Trophoblast cell (in vitro differentiated cells and primary cell): ENCODE measurements around the gene SRSF12.

Source experiments
- DNase-seq, 2 donors: peaks; one replicate each; pipeline ENCODE4 v3.0.0-alpha.2; 2016
- H2AFZ ChIP-seq: 2 replicates; pipeline ENCODE4 v1.6.1; 2013; ENCODE audit warnings: low read length, moderate library complexity, mild to moderate bottlenecking; ENCODE audit not compliant: insufficient read depth, poor library complexity
- H2AK5ac ChIP-seq: 2 replicates; pipeline ENCODE4 v1.6.1; 2013; ENCODE audit warnings: mild to moderate bottlenecking, low read length
- H2BK120ac ChIP-seq: 2 replicates; pipeline ENCODE4 v1.6.1; 2013; ENCODE audit warnings: low read length, mild to moderate bottlenecking, moderate library complexity; ENCODE audit not compliant: insufficient read depth, poor library complexity
- H2BK12ac ChIP-seq: 2 replicates; pipeline ENCODE4 v1.6.1; 2013; ENCODE audit warnings: mild to moderate bottlenecking, low read length, moderate library complexity
- H2BK5ac ChIP-seq: 2 replicates; pipeline ENCODE4 v1.6.1; 2013; ENCODE audit warnings: low read length, low read depth, moderate library complexity, mild to moderate bottlenecking; ENCODE audit not compliant: poor library complexity
- H3K14ac ChIP-seq: 2 replicates; pipeline ENCODE4 v1.6.1; 2013; ENCODE audit warnings: mild to moderate bottlenecking, low read length
- H3K18ac ChIP-seq: 2 replicates; pipeline ENCODE4 v1.6.1; 2013; ENCODE audit warnings: mild to moderate bottlenecking, low read length
- H3K23ac ChIP-seq: 2 replicates; pipeline ENCODE4 v1.6.1; 2013; ENCODE audit warnings: low read length
- H3K27ac ChIP-seq: 2 replicates; pipeline ENCODE4 v1.5.1; 2013; ENCODE audit warnings: low read depth, mild to moderate bottlenecking, inconsistent platforms, low read length, moderate library complexity
- H3K27me3 ChIP-seq: 2 replicates; pipeline ENCODE4 v1.6.1; 2013; ENCODE audit warnings: inconsistent platforms, mild to moderate bottlenecking, low read length, moderate library complexity; ENCODE audit not compliant: insufficient read depth
- H3K36me3 ChIP-seq, 2 experiments: 1 replicate in 1 of 2; 2 replicates in 1 of 2; pipeline ENCODE4 v1.6.1; 2013; ENCODE audit warnings: low read length in 2 of 2, mild to moderate bottlenecking in 2 of 2, moderate library complexity in 1 of 2; ENCODE audit not compliant: insufficient read depth in 2 of 2, control insufficient read depth in 1 of 2
- H3K4ac ChIP-seq: 2 replicates; pipeline ENCODE4 v1.6.1; 2013; ENCODE audit warnings: low read depth, mild to moderate bottlenecking, low read length, moderate library complexity
- H3K4me1 ChIP-seq, 2 experiments: 1 replicate in 1 of 2; 2 replicates in 1 of 2; pipeline ENCODE4 v1.6.1; 2013; ENCODE audit warnings: low read length in 2 of 2, mild to moderate bottlenecking in 2 of 2, moderate library complexity in 1 of 2; ENCODE audit not compliant: insufficient read depth in 2 of 2, control insufficient read depth in 1 of 2
- H3K4me2 ChIP-seq: 2 replicates; pipeline ENCODE4 v1.6.1; 2013; ENCODE audit warnings: inconsistent platforms, mild to moderate bottlenecking, low read length, moderate library complexity
- H3K4me3 ChIP-seq: 2 replicates; pipeline ENCODE4 v1.5.1; 2013; ENCODE audit warnings: mild to moderate bottlenecking, low read depth, low read length, inconsistent platforms
- H3K79me1 ChIP-seq: one replicate; pipeline ENCODE4 v1.6.1; 2013; ENCODE audit warnings: low read length
- H3K79me2 ChIP-seq: 2 replicates; pipeline ENCODE4 v1.6.1; 2013; ENCODE audit warnings: low read length, mild to moderate bottlenecking; ENCODE audit not compliant: control insufficient read depth, insufficient read depth, poor library complexity
- H3K9ac ChIP-seq: 2 replicates; pipeline ENCODE4 v1.6.1; 2013; ENCODE audit warnings: mild to moderate bottlenecking, low read length
- H3K9me3 ChIP-seq: 2 replicates; pipeline ENCODE4 v1.6.1; 2013; ENCODE audit warnings: low read depth, mild to moderate bottlenecking, control low read depth, inconsistent platforms, low read length; ENCODE audit not compliant: insufficient read depth
- H4K12ac ChIP-seq: 2 replicates; pipeline ENCODE4 v1.6.1; 2013; ENCODE audit warnings: low read depth, mild to moderate bottlenecking, low read length, moderate library complexity
- H4K8ac ChIP-seq: 2 replicates; pipeline ENCODE4 v1.6.1; 2013; ENCODE audit warnings: low read depth, mild to moderate bottlenecking, low read length, moderate library complexity
- H4K91ac ChIP-seq: one replicate; pipeline ENCODE4 v1.6.1; 2013; ENCODE audit warnings: low read depth, mild to moderate bottlenecking, low read length, moderate library complexity
- WGBS: extraction: QIAGEN DNeasy Blood & Tissue Kit; methylation state at CpG from one replicate; pipeline ENCODE4 v1.1.7; 2013; ENCODE audit warnings: missing lambda C conversion rate; ENCODE audit not compliant: insufficient read length, insufficient coverage; ENCODE audit errors: extremely low coverage; 5-methylcytosine and 5-hydroxymethylcytosine counted together

Gene SRSF12

GRCh38 chr6:89110284-89110683 lies 7.6 kb downstream of the SRSF12 start:
- H3K79me2 ChIP-seq = no peaks in the 10 kb centered on the region
- no peak overlapping the region for H3K18ac ChIP-seq
- no peak overlapping the region for H3K27ac ChIP-seq
- no peak overlapping the region for H2AFZ ChIP-seq
- no peak overlapping the region for H2BK5ac ChIP-seq
- H4K12ac ChIP-seq = no peak overlapping the region
- no peaks in the 10 kb centered on the region for H3K27me3 ChIP-seq
- no peak overlapping the region for H3K23ac ChIP-seq
- H3K14ac ChIP-seq = no peak overlapping the region
- H3K9me3 ChIP-seq = no peaks in the 10 kb centered on the region
- no peak overlapping the region for H4K8ac ChIP-seq
- H3K36me3 ChIP-seq = no peaks in the 10 kb centered on the region
- no peak overlapping the region for H2BK120ac ChIP-seq
- H3K9ac ChIP-seq = no peak overlapping the region
- H4K91ac ChIP-seq = no peak overlapping the region
- no peak overlapping the region for H3K4ac ChIP-seq
- no peak overlapping the region for H2BK12ac ChIP-seq
- H3K79me1 ChIP-seq = no peaks in the 10 kb centered on the region
- WGBS = no CpG with 5 or more reads among the region's 3 CpGs
- DNase-seq = no peak
- no peaks in the 10 kb centered on the region for H3K4me1 ChIP-seq
- no peak overlapping the region for H3K4me2 ChIP-seq
- H3K4me3 ChIP-seq = no peak overlapping the region
- H2AK5ac ChIP-seq = no peak overlapping the region

GRCh38 chr6:89100114-89100513 lies 17.8 kb downstream of the SRSF12 start:
- Histone ChIP-seq H3K27ac (no peak overlapping the region), H3K9ac (no peak overlapping the region), H2BK5ac (no peak overlapping the region), H2BK120ac (no peak overlapping the region), H3K36me3 (peaks cover 3% of the 10 kb centered on the region in 2 experiments), H4K91ac (no peak overlapping the region), H2AFZ (no peak overlapping the region), H3K4me1 (no peaks in the 10 kb centered on the region), H3K27me3 (no peaks in the 10 kb centered on the region), H3K79me1 (no peaks in the 10 kb centered on the region), H2BK12ac (no peak overlapping the region), H3K4me3 (no peak overlapping the region), H3K23ac (no peak overlapping the region), H3K9me3 (no peaks in the 10 kb centered on the region), H4K8ac (no peak overlapping the region), H3K14ac (no peak overlapping the region), H4K12ac (no peak overlapping the region), H3K79me2 (no peaks in the 10 kb centered on the region), H3K18ac (no peak overlapping the region), H2AK5ac (no peak overlapping the region), H3K4me2 (no peak overlapping the region), H3K4ac (no peak overlapping the region)
- WGBS = no CpG with 5 or more reads among the region's 2 CpGs
- no peak for DNase-seq

GRCh38 chr6:89098461-89098860 lies 19.4 kb downstream of the SRSF12 start:
- no peak overlapping the region for H3K18ac ChIP-seq
- no peak overlapping the region for H3K9ac ChIP-seq
- H4K8ac ChIP-seq = no peak overlapping the region
- WGBS = no CpG with 5 or more reads among the region's 8 CpGs
- H3K27me3 ChIP-seq = no peaks in the 10 kb centered on the region
- H2AFZ ChIP-seq = no peak overlapping the region
- no peak overlapping the region for H3K27ac ChIP-seq
- no peak overlapping the region for H3K4me3 ChIP-seq
- no peaks in the 10 kb centered on the region for H3K9me3 ChIP-seq
- H3K14ac ChIP-seq = no peak overlapping the region
- H3K79me2 ChIP-seq = no peaks in the 10 kb centered on the region
- H3K4ac ChIP-seq = no peak overlapping the region
- H3K23ac ChIP-seq = no peak overlapping the region
- H4K91ac ChIP-seq = no peak overlapping the region
- no peak overlapping the region for H2BK12ac ChIP-seq
- H3K4me1 ChIP-seq = no peaks in the 10 kb centered on the region
- H4K12ac ChIP-seq = no peak overlapping the region
- no peak overlapping the region for H2BK120ac ChIP-seq
- H2AK5ac ChIP-seq = no peak overlapping the region
- no peak overlapping the region for H2BK5ac ChIP-seq
- DNase-seq = no peak
- peaks cover 0 to 3% of the 10 kb centered on the region in 2 experiments for H3K36me3 ChIP-seq
- H3K4me2 ChIP-seq = no peak overlapping the region
- H3K79me1 ChIP-seq = no peaks in the 10 kb centered on the region

- H2BK5ac ChIP-seq = no peak overlapping the region
- H3K18ac ChIP-seq = no peak overlapping the region
- no peaks in the 10 kb centered on the region for H3K79me1 ChIP-seq
- no peaks in the 10 kb centered on the region for H3K27me3 ChIP-seq
- H4K12ac ChIP-seq = no peak overlapping the region
- no peak overlapping the region for H3K9ac ChIP-seq
- H3K14ac ChIP-seq = no peak overlapping the region
- peaks cover 6% of the 10 kb centered on the region for H3K79me2 ChIP-seq
- H3K9me3 ChIP-seq = no peaks in the 10 kb centered on the region
- H2AFZ ChIP-seq = no peak overlapping the region
- no peak overlapping the region for H2BK120ac ChIP-seq
- H3K36me3 ChIP-seq = peaks cover 9 to 11% of the 10 kb centered on the region in 2 experiments
- DNase-seq = no peak
- H4K8ac ChIP-seq = no peak overlapping the region
- no peak overlapping the region for H3K23ac ChIP-seq
- H3K4me3 ChIP-seq = no peak overlapping the region
- H3K4ac ChIP-seq = no peak overlapping the region
- H3K4me2 ChIP-seq = no peak overlapping the region
- H3K4me1 ChIP-seq = peaks cover 1 to 3% of the 10 kb centered on the region in 2 experiments
- H2BK12ac ChIP-seq = no peak overlapping the region
- WGBS = no CpG with 5 or more reads among the region's 1 CpG
- H3K27ac ChIP-seq = no peak overlapping the region
- no peak overlapping the region for H2AK5ac ChIP-seq
- no peak overlapping the region for H4K91ac ChIP-seq
Measured at GRCh38 chr6:89087881-89088280, 30.0 kb downstream of the SRSF12 start.
